MM.1S (cell line): ENCODE results near the gene ATCAY.

Experiments
- CTCF ChIP-seq: fragments of 300-600 bp; sonication (generic); IDR thresholded peaks from 2 replicates; pipeline ENCODE4 v1.5.1; 2016; ENCODE audit warnings: antibody characterized with exemption, low read length, mixed read lengths
- EZH2 ChIP-seq: fragments of 300-600 bp; sonication (generic); optimal IDR thresholded peaks from 2 replicates; pipeline ENCODE3; 2017; ENCODE audit warnings: low read depth, mild to moderate bottlenecking, antibody characterized with exemption, low read length, mixed read lengths

- TF ChIP-seq EZH2 (no peak), CTCF (no peak)
Measured at GRCh38 chr19:3904233-3904632, 23.7 kb downstream of the ATCAY start.
